Measurements from ENCODE around the gene ENPP3.

- no peak for TF ChIP-seq CTCF (IDR thresholded peaks at IDR 0.05; ENCODE audit: poor library complexity)
- TF ChIP-seq EZH2 (IDR thresholded peaks at IDR 0.05; ENCODE audit: borderline replicate concordance): no peak
These were observed 48.2 kb downstream of the ENPP3 start for GRCh38 chr6:131685266-131685780.

All from hepatocyte (in vitro differentiated cells).